Endothelial cell of umbilical vein (primary cell): Measurements from ENCODE around the gene ZNF219. TPM values are rescaled to one million over a fixed set of nuclear protein-coding genes. Genes with fewer than 3 reads are reported as not detected.

Experiments
- BruUV-seq: library from RNA; stranded (reverse); fragments of 400-500 nt; replicated peaks from 2 replicates; lab custom pipeline; 2021; lab: Mats Ljungman, UMichigan
- CTCF ChIA-PET: fragments of 300-600, 350-600 bp; sonication (Branson Sonifier 250); formaldehyde crosslinking; loops from one replicate; lab custom pipeline; 2021; ENCODE audit warnings: antibody characterized with exemption, inconsistent platforms; lab: Charles Lee
- POLR2A ChIA-PET: fragments of 300-600, 350-600 bp; sonication (Branson Sonifier 250); formaldehyde crosslinking; loops from one replicate; lab custom pipeline; 2021; ENCODE audit warnings: antibody characterized with exemption, inconsistent platforms; lab: Charles Lee
- DNase-seq: peaks from one replicate; pipeline ENCODE4 v3.0.0-alpha.2; 2011; ENCODE audit warnings: low read depth, low spot score
- FAIRE-seq: peaks from 2 replicates; lab custom pipeline; 2011; peaks lifted over from hg19 to GRCh38; lab: Jason Lieb, UNC
- H2AFZ ChIP-seq: 2 replicates; pipeline ENCODE4 v1.6.0; 2012; ENCODE audit warnings: low read depth, low read length, control low read depth, inconsistent platforms
- H3K27ac ChIP-seq: 2 replicates; pipeline ENCODE4 v1.5.1; 2011; ENCODE audit warnings: low read depth, mild to moderate bottlenecking, control low read depth, low read length, moderate library complexity; ENCODE audit not compliant: insufficient read depth
- H3K27me3 ChIP-seq, 2 experiments: 2 replicates each; pipeline versions ENCODE4 v1.6.0 to v1.6.1; 2011; ENCODE audit warnings: low read length in 2 of 2, mixed read lengths in 1 of 2; ENCODE audit not compliant: control insufficient read depth in 2 of 2, insufficient read depth in 2 of 2
- H3K36me3 ChIP-seq, 2 experiments: 2 replicates in 1 of 2; 3 replicates in 1 of 2; pipeline ENCODE4 v1.5.1; 2011; ENCODE audit warnings: low read length in 2 of 2, mild to moderate bottlenecking in 1 of 2, moderate library complexity in 1 of 2; ENCODE audit not compliant: control insufficient read depth in 2 of 2, insufficient read depth in 2 of 2; ENCODE audit errors: extremely low read depth in 1 of 2
- H3K4me1 ChIP-seq: 3 replicates; pipeline ENCODE4 v1.5.1; 2011; ENCODE audit warnings: mild to moderate bottlenecking, low read length; ENCODE audit not compliant: control insufficient read depth, insufficient read depth; ENCODE audit errors: extremely low read depth
- H3K4me2 ChIP-seq: 2 replicates; pipeline ENCODE4 v1.6.1; 2011; ENCODE audit warnings: low read length, control low read depth, mixed read lengths; ENCODE audit not compliant: insufficient read depth
- H3K4me3 ChIP-seq, 3 experiments: fragments of 200-600 bp in 1 of 3; sonication (generic), shearing (Covaris generic) in 1 of 3; replicated peaks in 1 of 3; 2 replicates each; pipeline ENCODE4 v1.5.1; 2011 to 2016; ENCODE audit warnings: control low read depth in 3 of 3, low read length in 3 of 3, mild to moderate bottlenecking in 2 of 3, inconsistent platforms in 1 of 3, low read depth in 1 of 3, moderate library complexity in 1 of 3; ENCODE audit not compliant: insufficient read depth in 1 of 3
- H3K79me2 ChIP-seq: 2 replicates; pipeline ENCODE4 v1.6.0; 2012; ENCODE audit warnings: low read length, inconsistent platforms; ENCODE audit not compliant: control insufficient read depth, insufficient read depth
- H3K9ac ChIP-seq: replicated peaks from 2 replicates; pipeline ENCODE3; 2011; ENCODE audit warnings: low read length, control low read depth; ENCODE audit not compliant: insufficient read depth; ENCODE audit errors: extremely low read depth
- H3K9me1 ChIP-seq: replicated peaks from 3 replicates; pipeline ENCODE4 v1.6.0; 2011; ENCODE audit warnings: mild to moderate bottlenecking, low read length; ENCODE audit not compliant: control insufficient read depth, insufficient read depth; ENCODE audit errors: extremely low read depth
- H3K9me3 ChIP-seq: replicated peaks from 2 replicates; pipeline ENCODE4 v1.5.1; 2012; ENCODE audit warnings: low read length, inconsistent platforms; ENCODE audit not compliant: control insufficient read depth, insufficient read depth
- H4K20me1 ChIP-seq: replicated peaks from 2 replicates; pipeline ENCODE3; 2011; ENCODE audit warnings: mild to moderate bottlenecking, low read length; ENCODE audit not compliant: control insufficient read depth, insufficient read depth; ENCODE audit errors: extremely low read depth
- CTCF ChIP-seq, 2 donors: IDR thresholded peaks; 1 replicate in 1 of 2; 2 replicates in 1 of 2; pipeline ENCODE4 v1.5.1; 2011; ENCODE audit warnings: low read length in 2 of 2, mild to moderate bottlenecking in 2 of 2, moderate library complexity in 2 of 2, control low read depth in 1 of 2, inconsistent platforms in 1 of 2, low read depth in 1 of 2; ENCODE audit not compliant: insufficient read depth in 1 of 2; ENCODE audit errors: extremely low read depth in 1 of 2
- EZH2 ChIP-seq: IDR thresholded peaks from 2 replicates; pipeline ENCODE4 v1.6.1; 2012; ENCODE audit warnings: borderline replicate concordance, low read depth, mild to moderate bottlenecking, moderate library complexity, low read length, inconsistent platforms; ENCODE audit not compliant: severe bottlenecking
- FOS ChIP-seq: IDR thresholded peaks from 2 replicates; pipeline ENCODE4 v1.6.1; 2011; ENCODE audit warnings: mild to moderate bottlenecking, low read length, moderate library complexity, borderline replicate concordance; ENCODE audit not compliant: insufficient read depth
- GATA2 ChIP-seq: IDR thresholded peaks from 2 replicates; pipeline ENCODE4 v1.7.0; 2011; ENCODE audit warnings: low read depth, mild to moderate bottlenecking, moderate library complexity, mixed read lengths, low read length; ENCODE audit not compliant: insufficient read length, insufficient read depth
- JUN ChIP-seq: IDR thresholded peaks from 2 replicates; pipeline ENCODE4 v1.6.1; 2011; ENCODE audit warnings: borderline replicate concordance, low read depth; ENCODE audit not compliant: insufficient read length, insufficient read depth
- MAX ChIP-seq: IDR thresholded peaks from 2 replicates; pipeline ENCODE4 v1.6.1; 2011; ENCODE audit not compliant: insufficient read depth, insufficient read length
- MYC ChIP-seq: IDR thresholded peaks from one replicate; pipeline ENCODE4 v1.6.1; 2011; ENCODE audit warnings: mild to moderate bottlenecking, low read depth, low read length
- POLR2A ChIP-seq: IDR thresholded peaks from 2 replicates; pipeline ENCODE4 v1.6.1; 2012; ENCODE audit warnings: low read depth, mild to moderate bottlenecking, control low read depth, low read length
- POLR2AphosphoS5 ChIP-seq: IDR thresholded peaks from 2 replicates; pipeline ENCODE4 v1.6.1; 2012; ENCODE audit warnings: low read depth, mild to moderate bottlenecking, control low read depth, low read length, moderate library complexity; ENCODE audit not compliant: insufficient read depth
- dilution Hi-C: fragments of 300-500 bp; cut with MboI; formaldehyde crosslinking; loops from one replicate; pipeline ENCODE4 v1.15.0; 2019; ENCODE audit warnings: low sequenced_read_pairs; ENCODE audit not compliant: extremely low pct_ligation_motif_present
- intact Hi-C: fragments of 100-400 bp; cut with micrococcal nuclease; formaldehyde crosslinking; loops from one replicate; pipeline ENCODE4 v1.10.0; 2022
- polyA plus RNA-seq, 4 experiments: library from polyadenylated mRNA; depleted of rRNA in 3 of 4; stranded (reverse) in 3 of 4; unstranded in 1 of 4; fragments of >200 nt; gene quantifications; 2 replicates each; pipeline versions ENCODE4 v1.2.1 to v1.2.3, GENCODE V29; 2011 to 2012; ENCODE audit warnings: missing spikeins in 1 of 4
- total RNA-seq: library from RNA; stranded (reverse); gene quantifications from 2 replicates; pipeline ENCODE4 v1.2.3, GENCODE V29; 2021

Gene ZNF219
- total and polyA plus RNA-seq, 2 donors (not counting 3 experiments of a cell fraction or from before 2014, with no cell fraction given) = 13.2 to 15.2 TPM

- ChIA-PET POLR2A (no interaction called here), CTCF (interaction anchor here (1.2 to 10.4 kb wide), 3 partner anchors 11 to 92 kb away, joined by 3 to 310 read pairs (median 203); no protein-coding TSS in a partner anchor)
- Histone ChIP-seq H3K4me1 (peaks cover 14% of the 10 kb centered on the region), H3K27me3 (peaks cover 2 to 3% of the 10 kb centered on the region in 2 experiments), H2AFZ (no peak overlapping the region), H4K20me1 (no peaks in the 10 kb centered on the region), H3K36me3 (no peaks in the 10 kb centered on the region), H3K9ac (no peak overlapping the region), H3K4me2 (no peak overlapping the region), H3K4me3 (no peak overlapping the region), H3K9me3 (no peaks in the 10 kb centered on the region), H3K27ac (no peak overlapping the region), H3K9me1 (no peaks in the 10 kb centered on the region), H3K79me2 (no peaks in the 10 kb centered on the region)
- intact Hi-C loops = no loop called here
- dilution Hi-C loops = no loop called here
- TF ChIP-seq CTCF (IDR thresholded peaks at IDR 0.05; ENCODE audit: extremely low read depth in 1 of 2, insufficient read depth in 1 of 2, low read depth in 1 of 2, low read length in 2 of 2) (no peak), POLR2A (no peak), FOS (no peak), MYC (no peak), EZH2 (no peak), POLR2AphosphoS5 (no peak), MAX (no peak), JUN (no peak), GATA2 (no peak)
- BruUV-seq = no TSS peak
- DNase-seq (no peak), FAIRE-seq (no peak)
Observed at GRCh38 chr14:21107283-21107800, 8.9 kb upstream of the ZNF219 start.
